HL-60/S4 treated with phorbol 12-myristate 13-acetate at 8.2 ng/mL for 4 days and 3 days (cell line): ENCODE measurements around the gene KCTD17.

Source experiments
- in situ Hi-C: fragments of 300-500 bp; cut with MboI; formaldehyde crosslinking; loops from 2 replicates; pipeline ENCODE4 v1.15.0; 2022; ENCODE audit warnings: low sequenced_read_pairs

The KCTD17 gene

DNA sequence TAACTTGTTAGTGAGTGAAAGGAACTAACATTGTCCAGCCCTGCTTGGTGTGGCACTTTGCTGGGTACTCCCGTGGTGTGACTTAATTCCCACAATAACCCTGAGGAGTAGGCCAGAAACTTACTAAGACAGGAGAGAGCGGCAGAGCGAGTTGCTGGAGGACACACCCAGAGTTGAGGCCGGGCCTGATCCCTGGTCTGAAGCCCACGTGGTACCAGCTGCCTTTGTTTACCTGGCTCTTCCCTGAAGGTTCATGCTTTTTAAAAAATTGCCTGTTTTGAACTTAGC lies 31.4 kb upstream of the KCTD17 start:
- in situ Hi-C loops = no loop called here

DNA sequence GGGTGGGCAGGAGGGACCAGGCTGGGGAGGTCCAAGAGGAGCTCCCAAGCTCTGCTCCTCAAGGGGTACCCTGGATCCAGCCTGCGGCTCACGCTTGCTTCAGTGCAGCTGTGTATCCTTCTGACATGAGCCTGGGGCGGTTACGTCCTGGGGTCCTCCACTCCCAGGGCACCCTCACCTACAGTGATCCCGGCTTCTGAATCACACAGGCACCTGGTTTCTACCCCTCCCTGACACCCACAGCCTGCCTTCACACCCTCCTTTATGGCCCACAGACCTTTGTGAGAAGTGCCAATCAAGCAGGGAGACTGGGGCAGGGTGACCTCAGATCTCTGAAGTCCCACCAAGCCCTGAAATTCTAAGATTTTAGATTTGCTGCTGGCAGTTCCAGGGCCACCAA lies 30.5 kb upstream of the KCTD17 start:
- in situ Hi-C loops = no loop called here

DNA sequence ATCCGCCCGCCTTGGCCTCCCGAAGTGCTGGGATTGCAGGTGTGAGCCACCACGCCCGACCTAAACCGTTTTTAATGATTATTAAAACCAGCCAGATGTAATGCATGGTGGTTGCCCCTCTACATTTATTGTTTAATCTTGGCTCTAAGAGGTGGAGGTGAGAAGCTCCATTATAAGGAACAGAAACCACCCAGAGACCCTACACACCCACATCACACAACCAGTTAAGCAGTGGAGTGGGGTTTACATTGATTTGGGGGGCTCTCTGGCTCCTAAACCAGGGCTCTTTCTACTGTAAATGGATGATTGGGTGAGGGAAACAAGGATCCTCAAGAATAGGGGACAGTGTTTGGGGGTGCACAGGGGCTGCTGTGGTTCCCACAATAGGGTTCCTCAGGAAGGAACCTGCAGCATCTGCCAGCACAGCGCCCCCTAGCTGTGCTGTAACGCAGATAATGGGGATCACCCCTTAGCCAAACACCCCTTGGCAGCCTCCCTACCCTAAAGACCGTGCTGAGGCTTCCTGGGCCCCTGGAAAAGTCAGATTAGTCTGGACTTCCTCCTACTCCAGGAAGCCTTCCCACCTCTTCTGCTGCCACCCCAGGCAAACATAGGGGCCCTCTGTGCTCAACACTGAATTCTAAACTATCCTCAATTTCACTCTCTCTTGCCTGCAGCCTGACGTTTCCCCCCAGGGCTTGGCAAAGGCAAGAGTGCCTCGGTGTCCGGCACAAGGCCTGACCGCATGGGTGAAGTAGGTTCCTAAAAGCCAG lies 29.6 kb upstream of the KCTD17 start:
- in situ Hi-C loops = no loop called here

DNA sequence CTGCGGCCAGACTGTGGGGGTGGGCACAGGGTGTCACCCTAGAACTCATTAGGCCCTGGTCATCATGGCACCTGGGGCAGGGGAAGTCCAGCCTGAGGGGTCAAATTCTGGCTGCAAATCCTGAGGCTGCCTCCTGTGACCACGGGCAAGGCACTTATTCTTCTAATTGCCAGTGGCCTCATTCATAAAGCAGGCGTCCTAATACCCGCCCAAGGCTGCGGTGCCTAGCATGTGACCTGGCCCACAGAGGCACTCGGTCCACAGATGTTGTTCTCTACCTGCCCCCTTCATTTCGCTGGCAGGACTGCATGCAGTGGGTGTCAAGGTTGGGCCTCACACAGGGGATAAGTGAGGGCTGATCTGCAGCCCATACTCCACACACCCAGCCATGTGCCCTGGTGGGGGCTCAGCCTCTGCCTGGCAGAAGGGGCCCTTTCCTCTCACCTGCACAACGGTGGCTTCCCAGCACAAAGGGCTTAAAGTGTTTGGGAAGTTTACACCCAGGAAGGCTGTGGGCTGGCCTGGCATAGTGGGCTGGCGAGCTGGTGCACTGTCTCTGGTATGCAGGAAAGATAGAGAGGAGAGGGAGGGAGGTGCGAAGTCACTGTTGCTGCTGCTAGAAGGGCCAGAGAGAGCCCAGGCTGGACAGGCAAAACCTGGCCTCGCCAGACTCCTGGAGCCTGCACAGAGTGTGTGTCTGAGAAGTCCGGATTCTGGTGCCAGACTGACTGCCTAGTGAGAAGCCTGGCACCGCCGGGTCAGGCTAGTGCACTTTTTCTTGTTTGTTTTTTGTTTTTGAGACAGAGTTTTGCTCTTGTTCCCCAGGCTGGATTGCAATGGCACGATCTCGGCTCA lies 28.8 kb upstream of the KCTD17 start:
- in situ Hi-C loops = no loop called here

DNA sequence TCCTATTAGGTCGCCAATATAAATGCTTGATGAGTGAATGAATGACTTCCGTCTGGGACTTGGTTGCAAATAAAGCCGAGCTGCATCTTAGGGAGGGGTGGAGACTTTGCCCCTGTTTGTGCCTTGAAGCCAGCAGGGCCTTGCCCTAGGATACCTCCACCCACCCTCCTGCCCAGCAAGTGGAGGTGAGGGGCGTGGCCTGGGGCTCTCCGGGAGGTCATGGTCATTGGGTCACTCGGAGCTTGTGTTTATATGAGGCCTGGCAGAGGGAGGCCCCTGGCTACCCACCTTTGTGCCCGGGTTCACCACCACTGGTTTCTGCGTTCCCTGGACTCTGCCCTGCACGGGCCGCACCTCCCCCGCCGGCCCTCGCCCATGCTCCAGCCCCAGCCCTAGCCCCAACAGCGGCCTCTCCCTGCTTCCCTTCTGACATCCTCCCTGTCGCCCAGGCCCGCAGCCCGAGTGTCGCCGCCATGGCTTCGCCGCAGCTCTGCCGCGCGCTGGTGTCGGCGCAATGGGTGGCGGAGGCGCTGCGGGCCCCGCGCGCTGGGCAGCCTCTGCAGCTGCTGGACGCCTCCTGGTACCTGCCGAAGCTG lies 27.7 kb upstream of the KCTD17 start:
- in situ Hi-C loops = no loop called here

DNA sequence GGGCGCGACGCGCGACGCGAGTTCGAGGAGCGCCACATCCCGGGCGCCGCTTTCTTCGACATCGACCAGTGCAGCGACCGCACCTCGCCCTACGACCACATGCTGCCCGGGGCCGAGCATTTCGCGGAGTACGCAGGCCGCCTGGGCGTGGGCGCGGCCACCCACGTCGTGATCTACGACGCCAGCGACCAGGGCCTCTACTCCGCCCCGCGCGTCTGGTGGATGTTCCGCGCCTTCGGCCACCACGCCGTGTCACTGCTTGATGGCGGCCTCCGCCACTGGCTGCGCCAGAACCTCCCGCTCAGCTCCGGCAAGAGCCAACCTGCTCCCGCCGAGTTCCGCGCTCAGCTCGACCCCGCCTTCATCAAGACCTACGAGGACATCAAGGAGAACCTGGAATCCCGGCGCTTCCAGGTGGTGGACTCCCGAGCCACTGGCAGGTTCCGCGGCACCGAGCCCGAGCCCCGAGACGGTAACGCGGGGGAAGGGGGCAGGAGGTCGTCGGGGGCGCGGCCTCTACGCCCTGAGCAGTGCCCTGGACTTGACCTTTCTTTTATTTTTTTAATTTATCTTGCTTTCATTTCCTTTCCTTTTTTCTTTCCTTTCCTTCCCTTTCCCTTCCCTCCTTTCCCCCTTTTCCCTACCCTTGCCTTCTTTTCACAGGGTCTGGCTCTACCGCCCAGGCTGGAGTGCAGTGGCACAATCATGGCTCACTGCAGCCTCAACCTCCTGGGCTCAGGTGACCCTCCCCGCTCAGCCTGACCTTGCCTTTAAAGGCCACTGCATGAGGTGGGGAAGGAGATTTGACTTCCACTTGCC lies 27.0 kb upstream of the KCTD17 start:
- in situ Hi-C loops = no loop called here

DNA sequence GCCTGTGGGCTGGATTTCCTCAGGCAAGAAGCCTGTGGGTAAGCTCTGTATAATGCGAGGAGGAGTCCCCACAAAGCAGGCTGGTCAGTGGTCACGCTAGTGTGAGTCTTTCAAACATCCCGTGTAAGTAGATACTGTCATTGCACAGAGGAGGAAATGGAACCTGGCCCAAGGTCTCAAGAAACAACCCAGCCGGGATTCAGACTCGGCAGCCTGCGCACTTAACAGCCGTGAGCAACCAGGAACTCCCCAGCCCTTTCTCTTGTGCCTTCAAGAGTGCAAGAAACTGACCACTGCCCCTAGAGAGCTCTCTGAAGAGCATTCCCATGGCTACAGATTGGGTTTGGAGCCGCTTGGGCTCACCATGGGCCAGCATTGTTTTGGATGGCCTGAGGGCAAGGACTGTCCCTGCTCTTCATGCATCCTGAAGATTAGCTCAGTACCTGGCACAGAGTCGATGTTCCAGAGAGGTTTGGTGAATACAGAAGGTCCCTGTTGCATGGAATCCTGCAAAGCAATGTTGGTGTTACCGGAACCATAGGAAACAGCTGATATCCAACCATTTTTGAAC lies 26.0 kb upstream of the KCTD17 start:
- in situ Hi-C loops = no loop called here

DNA sequence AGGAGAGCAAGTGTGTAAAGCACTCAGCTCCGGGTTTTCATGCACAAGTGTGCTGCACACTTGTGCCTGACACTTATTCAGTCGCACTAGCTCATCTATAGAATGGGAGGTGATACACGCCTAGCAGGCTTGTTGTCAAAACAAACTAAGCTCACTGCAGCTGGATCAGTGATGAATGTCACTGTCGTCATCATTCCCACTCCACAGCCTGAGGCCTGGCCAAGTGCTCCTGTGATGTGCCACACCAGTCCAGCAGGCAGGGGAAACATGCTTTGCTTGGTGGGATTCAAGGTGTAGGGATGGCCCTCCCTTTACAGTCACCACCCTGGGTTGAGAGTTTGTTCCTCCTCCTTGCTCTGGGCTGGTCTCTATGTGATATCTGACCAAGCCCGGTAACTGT lies 25.2 kb upstream of the KCTD17 start:
- in situ Hi-C loops = no loop called here

DNA sequence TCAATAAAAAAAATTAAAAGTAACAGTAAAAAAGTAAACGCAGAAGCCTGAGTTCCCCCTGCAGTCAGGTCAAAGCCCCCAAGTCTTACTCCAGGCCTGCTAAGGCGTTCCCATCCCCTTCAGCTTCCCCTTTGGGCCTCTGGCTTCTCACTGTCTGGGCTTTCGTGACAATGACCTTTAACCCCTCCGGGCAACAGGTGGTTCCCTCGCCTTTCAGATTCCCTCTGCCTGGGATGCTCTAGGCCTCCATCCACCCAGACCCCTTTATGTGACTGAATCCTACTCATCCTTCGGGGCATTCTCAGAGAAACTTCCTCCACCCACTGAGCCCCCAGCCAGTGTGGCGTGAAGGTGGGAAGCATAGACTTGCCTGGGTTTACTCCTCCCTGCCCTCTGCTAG lies 24.0 kb upstream of the KCTD17 start:
- in situ Hi-C loops = no loop called here

DNA sequence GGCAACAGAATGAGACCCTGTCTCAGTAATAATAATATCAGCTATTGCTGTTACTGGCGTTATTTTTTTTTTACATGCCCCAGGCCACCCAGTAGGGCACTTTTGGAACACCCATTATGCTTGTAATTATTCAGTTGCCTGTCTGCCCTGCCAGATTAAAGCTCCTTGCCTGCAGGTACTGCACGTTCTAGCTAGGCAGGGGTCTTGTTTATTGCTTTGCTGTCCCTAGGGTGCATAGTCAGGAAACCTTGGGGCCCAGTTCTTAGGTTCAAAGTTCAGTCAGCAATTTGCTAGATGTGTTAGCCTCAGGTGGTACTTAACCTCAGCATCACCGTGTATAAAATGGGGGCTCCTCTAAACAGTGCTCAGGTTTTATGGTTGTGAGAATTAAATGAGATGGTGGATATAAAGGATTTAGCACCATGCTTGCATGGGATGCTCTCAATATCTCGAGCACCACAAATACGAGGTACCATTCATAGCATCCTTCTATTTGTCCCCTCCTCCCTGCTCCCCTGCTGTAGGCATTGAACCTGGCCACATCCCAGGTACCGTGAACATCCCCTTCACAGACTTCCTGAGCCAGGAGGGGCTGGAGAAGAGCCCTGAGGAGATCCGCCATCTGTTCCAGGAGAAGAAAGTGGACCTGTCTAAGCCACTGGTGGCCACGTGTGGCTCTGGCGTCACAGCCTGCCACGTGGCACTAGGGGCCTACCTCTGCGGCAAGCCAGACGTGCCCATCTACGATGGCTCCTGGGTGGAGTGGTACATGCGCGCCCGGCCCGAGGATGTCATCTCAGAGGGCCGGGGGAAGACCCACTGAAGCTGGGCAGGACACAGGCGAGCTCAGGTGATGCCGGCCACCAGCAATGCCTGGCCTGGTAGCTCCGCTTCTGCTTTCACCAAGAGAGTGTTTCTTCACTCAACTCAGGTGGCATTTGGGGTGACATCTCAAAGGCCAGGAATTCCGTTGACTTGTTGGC lies 22.6 kb upstream of the KCTD17 start:
- in situ Hi-C loops = no loop called here

DNA sequence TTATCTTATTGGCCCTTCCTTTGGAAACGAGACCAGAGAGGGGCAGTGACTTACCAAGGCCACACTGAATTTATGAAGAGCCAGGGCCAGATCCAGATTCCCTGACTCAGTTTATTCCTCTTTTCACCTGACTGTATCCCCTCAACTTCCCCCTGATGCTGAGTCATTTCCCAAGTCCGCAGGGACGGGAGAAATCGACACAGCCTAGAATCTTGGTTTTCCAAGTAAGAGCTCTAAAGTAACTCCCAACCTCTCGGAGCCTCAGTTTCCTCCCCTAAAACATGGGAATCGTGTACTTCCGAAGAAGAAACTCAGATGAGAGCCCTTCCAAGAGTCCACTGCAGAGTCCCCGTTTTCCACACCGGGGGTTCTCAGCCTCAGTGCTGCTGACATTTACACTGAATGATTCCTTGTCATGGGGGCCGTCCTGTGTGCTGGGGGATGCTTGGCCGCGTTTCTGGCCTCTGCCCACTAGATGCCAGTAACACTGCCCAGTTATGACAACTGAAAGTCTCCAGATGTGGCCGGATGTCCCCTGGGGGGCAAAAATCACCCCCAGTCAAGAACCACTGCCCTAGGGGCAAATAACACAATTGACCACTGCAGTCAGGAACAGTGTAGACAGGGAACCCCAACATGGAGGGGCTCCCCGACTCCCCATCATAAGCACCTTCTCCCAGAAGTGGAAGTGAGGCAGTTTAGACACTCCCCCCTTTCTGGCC lies 20.8 kb upstream of the KCTD17 start:
- in situ Hi-C loops = no loop called here

DNA sequence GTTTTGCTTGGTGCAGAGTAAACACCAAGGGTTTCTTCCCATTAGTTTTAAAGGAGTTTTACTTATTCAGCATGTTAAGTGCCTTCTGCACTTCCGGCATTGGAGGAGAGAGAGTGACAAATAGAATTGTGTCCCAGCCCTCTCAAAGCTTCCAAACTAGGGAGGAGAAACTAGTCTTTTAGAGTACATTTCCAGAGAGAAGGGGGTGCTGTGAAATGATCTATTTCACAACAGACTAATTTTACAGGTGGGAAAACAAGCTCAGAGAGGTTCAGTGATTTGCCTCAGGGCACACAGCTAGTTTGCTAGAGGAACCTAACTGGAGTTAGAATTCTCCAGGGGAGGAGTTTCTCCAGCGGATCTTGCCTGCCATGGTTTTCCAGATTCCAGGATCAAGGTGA lies 19.4 kb upstream of the KCTD17 start:
- in situ Hi-C loops = no loop called here

DNA sequence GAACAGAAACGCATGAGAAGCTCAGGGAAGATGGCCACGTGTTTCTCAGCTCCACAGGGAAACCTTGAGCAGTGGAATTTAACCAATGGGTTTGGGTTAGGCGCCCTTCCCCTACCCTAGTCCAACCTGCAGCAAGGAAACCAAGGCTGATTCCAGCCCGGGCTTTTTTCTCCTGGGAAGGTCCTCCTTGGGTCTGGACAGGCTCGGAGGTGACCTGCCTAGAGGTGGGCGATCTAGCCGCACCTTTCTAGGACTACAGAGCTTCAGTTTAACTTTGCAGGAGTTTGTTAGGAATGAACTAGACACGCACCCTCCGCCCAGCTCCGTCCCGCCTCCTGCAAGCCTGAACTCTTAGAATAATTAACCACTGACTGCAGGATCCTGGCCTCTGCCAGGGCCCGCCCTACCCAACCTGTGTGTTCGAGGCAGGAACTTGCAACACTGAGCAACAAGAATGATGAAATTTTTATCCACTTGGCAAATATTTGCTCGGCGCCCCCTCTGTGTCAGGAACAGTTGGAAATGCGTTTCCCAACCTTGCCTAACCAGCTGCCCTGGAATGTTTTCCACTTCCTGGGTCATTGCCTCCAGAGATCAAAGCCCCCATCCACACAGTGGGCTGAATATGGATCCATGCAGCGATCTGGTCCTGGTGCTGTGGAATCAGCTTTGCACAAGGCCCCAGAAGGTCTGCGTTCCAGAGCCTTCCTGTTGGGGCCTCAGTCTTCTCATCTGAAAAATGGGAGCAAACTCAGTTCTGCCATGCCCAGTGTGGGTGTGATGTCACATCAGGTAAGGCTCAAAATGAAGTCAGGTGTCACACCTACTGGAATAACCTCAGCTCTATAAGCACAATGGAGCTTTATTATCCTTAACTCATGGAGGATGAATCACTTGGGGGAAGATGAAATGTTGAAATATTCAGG lies 18.7 kb upstream of the KCTD17 start:
- in situ Hi-C loops = no loop called here

DNA sequence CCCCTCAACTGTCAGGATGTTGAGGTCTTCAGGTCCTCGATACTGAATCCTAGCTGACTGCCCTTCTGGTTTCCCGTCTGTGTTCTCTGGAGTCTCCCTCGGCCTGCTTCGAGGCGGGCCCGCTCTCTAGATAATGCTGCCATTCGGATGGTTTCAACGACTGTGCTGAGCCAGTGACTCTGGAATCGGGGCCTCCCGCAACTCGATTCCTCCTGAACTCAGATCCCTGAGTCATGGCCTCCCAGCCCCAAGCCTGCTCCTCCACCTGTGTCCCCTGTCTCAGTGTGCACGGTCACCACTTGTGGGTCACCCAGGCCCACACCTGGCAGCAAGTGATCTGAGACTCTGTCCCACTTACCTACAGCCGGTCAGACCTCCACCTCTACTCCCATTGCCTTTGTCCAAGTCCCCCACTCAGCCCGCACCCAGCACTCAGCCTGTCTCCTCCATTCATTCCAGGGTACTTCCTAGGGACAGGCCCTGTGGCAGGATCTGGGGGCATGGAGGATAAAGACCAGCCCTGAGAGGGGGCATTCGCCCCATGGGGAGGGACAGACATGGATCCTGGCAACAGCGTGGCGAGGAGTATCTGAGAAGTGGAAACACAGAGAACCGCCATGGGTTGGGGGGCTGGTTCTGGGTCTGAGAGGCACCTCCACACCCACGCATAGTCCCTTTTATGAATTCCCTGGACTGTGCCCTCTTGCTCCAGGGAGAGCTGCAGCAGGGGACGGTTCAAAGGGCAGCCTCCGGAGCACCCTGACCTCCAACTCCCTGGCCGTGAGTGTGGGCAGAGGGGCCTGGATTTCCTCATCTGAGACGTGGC lies 17.7 kb upstream of the KCTD17 start:
- in situ Hi-C loops = no loop called here

DNA sequence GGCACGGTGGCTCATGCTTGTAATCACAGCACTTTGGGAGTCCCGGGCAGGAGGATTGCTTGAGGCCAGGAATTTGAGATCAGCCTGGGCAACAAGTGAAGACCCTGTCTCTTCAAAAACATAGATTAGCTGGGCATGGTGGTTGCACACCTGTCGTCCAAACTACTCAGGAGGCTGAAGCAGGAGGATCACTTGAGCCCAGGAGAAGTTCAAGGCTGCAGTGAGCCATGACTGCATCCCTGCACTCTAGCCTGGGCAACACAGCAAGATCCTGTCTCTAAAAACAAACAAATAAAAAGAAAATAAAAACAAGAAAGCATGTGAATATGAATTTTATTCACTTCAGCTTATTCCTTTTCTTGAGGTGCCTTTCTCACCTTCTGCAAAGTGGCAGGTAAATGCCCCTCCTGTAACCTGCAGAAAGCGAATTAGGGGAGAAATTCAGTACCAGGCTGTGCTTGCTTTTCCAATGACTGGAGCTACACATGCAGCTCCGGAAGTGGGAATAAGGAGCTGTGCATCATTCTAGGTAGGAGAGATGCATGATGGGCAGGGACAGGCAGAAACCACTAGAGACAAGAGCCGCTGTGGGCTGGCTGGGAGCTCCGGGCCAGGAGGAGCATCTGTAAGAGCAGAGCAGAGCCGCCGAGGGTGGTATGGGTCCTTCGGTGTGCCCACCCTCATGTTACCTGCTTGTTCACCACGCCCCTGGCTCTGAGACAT lies 14.7 kb upstream of the KCTD17 start:
- in situ Hi-C loops = no loop called here

DNA sequence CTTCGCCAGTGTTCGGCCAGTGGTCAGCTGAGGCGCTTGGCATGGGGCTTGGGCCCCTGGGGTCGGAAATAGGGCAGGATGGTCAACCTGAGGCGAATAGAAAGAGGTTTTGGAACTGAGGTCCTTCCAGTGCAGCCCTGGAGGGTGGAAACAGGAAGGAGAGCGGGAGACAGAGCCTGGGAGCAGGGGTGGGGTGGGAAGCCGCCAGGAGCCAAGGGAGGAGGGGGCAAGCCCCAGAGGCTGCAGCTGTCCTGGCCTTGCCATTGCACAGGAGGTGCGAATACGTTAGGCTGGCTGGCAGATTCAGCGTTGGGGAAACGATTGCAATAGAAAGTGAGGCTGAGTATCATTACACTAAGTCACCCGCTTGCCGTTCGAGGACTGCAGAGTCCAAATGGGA lies 13.9 kb upstream of the KCTD17 start:
- in situ Hi-C loops = no loop called here

DNA sequence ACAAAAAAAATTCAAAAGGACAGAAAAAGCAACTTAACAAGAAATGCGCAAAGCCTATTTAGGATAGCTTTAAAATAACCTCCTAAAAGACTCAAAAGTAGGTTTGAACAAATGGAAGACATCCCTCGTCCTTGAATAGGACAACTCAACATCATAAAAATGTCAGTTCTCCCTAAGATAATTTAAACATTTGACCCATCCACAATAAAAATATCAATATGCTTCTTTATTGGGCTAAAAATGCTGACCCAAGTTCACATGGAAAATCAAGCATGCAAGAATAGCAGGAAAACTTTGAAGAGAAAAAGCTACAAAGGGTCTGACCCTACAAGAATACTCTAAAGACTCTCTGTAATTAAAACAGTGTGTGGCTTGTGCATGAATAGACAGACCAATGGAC lies 12.1 kb upstream of the KCTD17 start:
- in situ Hi-C loops = no loop called here
